Activated CD8-positive, alpha-beta T cell treated with anti-CD3 and anti-CD28 coated beads for 36 hours (primary cell): Measurements from ENCODE around the gene TNFRSF19. TPM values are rescaled to one million over a fixed set of nuclear protein-coding genes. Genes with fewer than 3 reads are reported as not detected.

Source experiments
- ATAC-seq: fragments of 200-7000 bp; cut with Tn5 transposase; one replicate; pipeline ENCODE4 v1.10.0; 2021; ENCODE audit warnings: mild to moderate bottlenecking, moderate library complexity
- CTCF ChIA-PET: fragments of 350-600 bp; sonication (Branson Sonifier 250); formaldehyde crosslinking; loops from one replicate; lab custom pipeline; 2021; ENCODE audit warnings: antibody characterized with exemption; lab: Charles Lee
- POLR2A ChIA-PET: fragments of 350-600 bp; sonication (Branson Sonifier 250); formaldehyde crosslinking; loops from one replicate; lab custom pipeline; 2021; ENCODE audit warnings: antibody characterized with exemption; lab: Charles Lee
- DNase-seq: peaks from one replicate; pipeline ENCODE4 v3.0.0-alpha.2; 2020
- H3K27ac Mint-ChIP-seq: one replicate; pipeline ENCODE4 v1.8.0; 2021; ENCODE audit warnings: mild to moderate bottlenecking, mixed read lengths
- H3K27me3 Mint-ChIP-seq: one replicate; pipeline ENCODE4 v1.8.0; 2021; ENCODE audit warnings: mixed read lengths
- H3K36me3 Mint-ChIP-seq: one replicate; pipeline ENCODE4 v1.8.0; 2021; ENCODE audit warnings: low read depth, mixed read lengths
- H3K4me1 Mint-ChIP-seq: one replicate; pipeline ENCODE4 v1.8.0; 2021; ENCODE audit warnings: low read depth, mixed read lengths
- H3K4me3 Mint-ChIP-seq: one replicate; pipeline ENCODE4 v1.8.0; 2021; ENCODE audit warnings: mild to moderate bottlenecking, moderate library complexity, mixed read lengths
- H3K9me3 Mint-ChIP-seq: one replicate; pipeline ENCODE4 v1.8.0; 2021; ENCODE audit warnings: mixed read lengths
- CTCF ChIP-seq: fragments of 200-600 bp; IDR thresholded peaks from one replicate; pipeline ENCODE4 v1.8.0; 2022; ENCODE audit warnings: antibody characterized with exemption, mild to moderate bottlenecking
- intact Hi-C: fragments of 100-400 bp; cut with micrococcal nuclease; formaldehyde crosslinking; loops from one replicate; pipeline ENCODE4 v1.10.0; 2022
- total RNA-seq, 2 experiments: library from RNA; stranded (reverse); gene quantifications; one replicate each; pipeline ENCODE4 v1.2.3, GENCODE V29; 2021

TNFRSF19 gene
- total RNA-seq, 2 experiments from 2014 or later: not detected

- Mint-ChIP-seq H3K36me3 (no peaks in the 10 kb centered on the region), H3K9me3 (no peaks in the 10 kb centered on the region), H3K27ac (no peak overlapping the region), H3K4me3 (no peak overlapping the region), H3K4me1 (no peaks in the 10 kb centered on the region), H3K27me3 (peaks cover 2% of the 10 kb centered on the region)
- TF ChIP-seq CTCF: peak; percentile 19
- intact Hi-C loops: no loop called here
- ChIA-PET CTCF (interaction anchor here (0.7 to 1.3 kb wide), 3 partner anchors 9 to 203 kb away, joined by 3 to 7 read pairs (median 3); no protein-coding TSS in a partner anchor), POLR2A (interaction anchor here (0.6 to 0.8 kb wide), 2 partner anchors 17 to 100 kb away, joined by 3 to 4 read pairs; no protein-coding TSS in a partner anchor)
- ATAC-seq (no peak), DNase-seq (peak; percentile 4)
Measured at GRCh38 chr13:23667750-23668149, 97.5 kb downstream of the TNFRSF19 start.

- H3K4me3 Mint-ChIP-seq: no peak overlapping the region
Measured at GRCh38 chr13:23668562-23668961, 98.3 kb downstream of the TNFRSF19 start.

GRCh38 chr13:23670793-23671192 lies 100.6 kb downstream of the TNFRSF19 start:
- no peak overlapping the region for H3K27ac Mint-ChIP-seq
- POLR2A ChIA-PET: no interaction called here
- CTCF ChIA-PET: interaction anchor here (0.7 to 1.1 kb wide), 2 partner anchors 11 to 17 kb away, joined by 3 read pairs; no protein-coding TSS in a partner anchor
- H3K4me3 Mint-ChIP-seq: no peak overlapping the region
- DNase-seq (no peak), ATAC-seq (no peak)
- H3K27me3 Mint-ChIP-seq: peaks cover 6% of the 10 kb centered on the region
- H3K9me3 Mint-ChIP-seq: no peaks in the 10 kb centered on the region
- no peaks in the 10 kb centered on the region for H3K36me3 Mint-ChIP-seq
- TF ChIP-seq CTCF: no peak
- intact Hi-C loops: no loop called here
- no peaks in the 10 kb centered on the region for H3K4me1 Mint-ChIP-seq

More at GRCh38 chr13:23668562-23668961, 98.3 kb downstream of the TNFRSF19 start:
- no peak for TF ChIP-seq CTCF
- intact Hi-C loops: no loop called here
- H3K9me3 Mint-ChIP-seq: no peaks in the 10 kb centered on the region
- H3K27ac Mint-ChIP-seq: no peak overlapping the region
- ChIA-PET POLR2A (no interaction called here), CTCF (no interaction called here)
- ATAC-seq (no peak), DNase-seq (no peak)
- H3K27me3 Mint-ChIP-seq: peaks cover 2% of the 10 kb centered on the region
- no peaks in the 10 kb centered on the region for H3K36me3 Mint-ChIP-seq
- H3K4me1 Mint-ChIP-seq: no peaks in the 10 kb centered on the region

- DNase-seq: no peak
- TF ChIP-seq CTCF: no peak
- no peak overlapping the region for H3K4me3 Mint-ChIP-seq
- H3K27me3 Mint-ChIP-seq: peaks cover 6% of the 10 kb centered on the region
- ChIA-PET CTCF (interaction anchor here (1.1 kb wide), 1 partner anchor 10 kb away, joined by 3 read pairs; no protein-coding TSS in a partner anchor), POLR2A (no interaction called here)
- intact Hi-C loops: no loop called here
- no peak for ATAC-seq
- no peak overlapping the region for H3K27ac Mint-ChIP-seq
- H3K4me1 Mint-ChIP-seq: no peaks in the 10 kb centered on the region
- no peaks in the 10 kb centered on the region for H3K36me3 Mint-ChIP-seq
- no peaks in the 10 kb centered on the region for H3K9me3 Mint-ChIP-seq
Measured at GRCh38 chr13:23671377-23671776, 101.2 kb downstream of the TNFRSF19 start.

GRCh38 chr13:23671897-23672296 lies 101.7 kb downstream of the TNFRSF19 start:
- Mint-ChIP-seq H3K9me3 (no peaks in the 10 kb centered on the region), H3K27me3 (peaks cover 8% of the 10 kb centered on the region), H3K4me1 (no peaks in the 10 kb centered on the region), H3K36me3 (no peaks in the 10 kb centered on the region), H3K4me3 (no peak overlapping the region), H3K27ac (no peak overlapping the region)
- ATAC-seq: no peak
- ChIA-PET CTCF (interaction anchor here (1.1 kb wide), 1 partner anchor 10 kb away, joined by 3 read pairs; no protein-coding TSS in a partner anchor), POLR2A (no interaction called here)
- DNase-seq: no peak
- TF ChIP-seq CTCF: no peak
- intact Hi-C loops: no loop called here
